CD4-positive, alpha-beta T cell (primary cell): ENCODE data around the gene ST6GAL2. TPM values are rescaled to one million over a fixed set of nuclear protein-coding genes. Genes with fewer than 3 reads are reported as not detected.

Experiments used
- ATAC-seq: fragments of 200-7000 bp; cut with Tn5 transposase; one replicate; pipeline ENCODE4 v1.10.0; 2022; ENCODE audit warnings: mild to moderate bottlenecking; ENCODE audit not compliant: poor library complexity
- CTCF ChIA-PET: fragments of 350-600 bp; sonication (Branson Sonifier 250); formaldehyde crosslinking; loops from one replicate; lab custom pipeline; 2021; ENCODE audit warnings: antibody characterized with exemption, inconsistent platforms; lab: Charles Lee
- POLR2A ChIA-PET: fragments of 350-600 bp; sonication (Branson Sonifier 250); formaldehyde crosslinking; loops from one replicate; lab custom pipeline; 2021; ENCODE audit warnings: antibody characterized with exemption, inconsistent platforms; lab: Charles Lee
- DNase-seq, 14 experiments: peaks; one replicate each; pipeline ENCODE4 v3.0.0-alpha.2; 2013 to 2020; ENCODE audit warnings: mixed read lengths in 2 of 14
- H3K27ac ChIP-seq, 2 donors: one replicate each; pipeline versions ENCODE4 v1.5.1 to v1.7.0; 2013; ENCODE audit warnings: low read length in 2 of 2, low read depth in 1 of 2, mild to moderate bottlenecking in 1 of 2
- H3K27me3 ChIP-seq, 2 experiments: 1 replicate in 1 of 2; 2 replicates in 1 of 2; pipeline versions ENCODE4 v1.6.1 to v1.7.0; 2013; ENCODE audit warnings: low read length in 2 of 2, control low read depth in 1 of 2, mild to moderate bottlenecking in 1 of 2, moderate library complexity in 1 of 2; ENCODE audit not compliant: insufficient read depth in 2 of 2, control insufficient read depth in 1 of 2
- H3K36me3 ChIP-seq: one replicate; pipeline ENCODE4 v1.6.1; 2013; ENCODE audit warnings: low read length, control low read depth; ENCODE audit not compliant: insufficient read depth
- H3K4me1 ChIP-seq: one replicate; pipeline ENCODE4 v1.6.1; 2013; ENCODE audit warnings: low read length, control low read depth; ENCODE audit not compliant: insufficient read depth
- H3K4me3 ChIP-seq: one replicate; pipeline ENCODE4 v1.5.1; 2013; ENCODE audit warnings: mild to moderate bottlenecking, low read length, moderate library complexity
- H3K9me3 ChIP-seq, 2 experiments: 1 replicate in 1 of 2; 2 replicates in 1 of 2; pipeline versions ENCODE4 v1.6.1 to v1.7.0; 2013; ENCODE audit warnings: low read length in 2 of 2, mild to moderate bottlenecking in 2 of 2, control low read depth in 1 of 2, moderate library complexity in 1 of 2; ENCODE audit not compliant: control insufficient read depth in 1 of 2, insufficient read depth in 1 of 2
- H3K27ac Mint-ChIP-seq: one replicate; pipeline ENCODE4 v1.8.0; 2020; ENCODE audit warnings: mixed read lengths
- H3K27me3 Mint-ChIP-seq: one replicate; pipeline ENCODE4 v1.8.0; 2021; ENCODE audit warnings: mixed read lengths
- H3K36me3 Mint-ChIP-seq: one replicate; pipeline ENCODE4 v1.8.0; 2021; ENCODE audit warnings: low read depth, mixed read lengths
- H3K4me1 Mint-ChIP-seq: one replicate; pipeline ENCODE4 v1.8.0; 2021; ENCODE audit warnings: low read depth, mixed read lengths
- H3K4me3 Mint-ChIP-seq: one replicate; pipeline ENCODE4 v1.8.0; 2020; ENCODE audit warnings: mild to moderate bottlenecking, mixed read lengths
- H3K9me3 Mint-ChIP-seq: one replicate; pipeline ENCODE4 v1.8.0; 2020; ENCODE audit warnings: mixed read lengths
- CTCF ChIP-seq: fragments of 200-600 bp; IDR thresholded peaks from one replicate; pipeline ENCODE4 v1.8.0; 2022; ENCODE audit warnings: antibody characterized with exemption, mild to moderate bottlenecking
- intact Hi-C, 2 experiments: fragments of 100-400 bp; cut with DNase I in 1 of 2; cut with micrococcal nuclease in 1 of 2; formaldehyde crosslinking; loops; one replicate each; pipeline versions ENCODE4 v1.15.1 to v1.9.0; 2023 to 2025; cut with DNase I, micrococcal nuclease
- total RNA-seq, 174 experiments: library from RNA in 2 of 174; stranded (reverse) in 2 of 174; gene quantifications; one replicate each; pipeline ENCODE4 v1.2.3 and lab custom pipeline; 2021 to 2026

The ST6GAL2 gene
- total RNA-seq, 2 experiments from 2014 or later, result not detected

DNA sequence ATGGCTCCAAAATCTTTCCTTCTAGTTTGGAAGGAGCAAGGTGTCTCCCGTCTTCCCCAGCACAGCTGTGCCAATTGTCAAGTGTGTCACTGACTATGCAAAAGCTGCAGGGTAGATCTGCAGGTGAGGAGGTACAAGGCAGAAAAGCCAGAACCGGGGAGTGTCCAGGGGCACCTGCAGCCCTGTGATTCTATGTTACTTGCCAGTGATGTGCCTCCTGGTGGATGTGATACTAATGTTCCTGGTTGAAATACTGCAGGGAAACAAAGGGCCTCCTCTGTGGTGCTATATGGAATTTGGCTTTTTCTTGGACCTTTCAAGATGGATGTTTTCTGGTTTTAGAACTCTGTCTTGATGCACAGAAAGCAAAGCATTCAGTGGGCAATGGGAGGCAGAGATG is 80.3 kb downstream of the ST6GAL2 start:
- no peaks in the 10 kb centered on the region for H3K4me1 ChIP-seq
- POLR2A ChIA-PET, result no interaction called here
- Mint-ChIP-seq H3K27me3 (no peaks in the 10 kb centered on the region), H3K4me1 (no peaks in the 10 kb centered on the region), H3K9me3 (no peaks in the 10 kb centered on the region), H3K4me3 (no peak overlapping the region), H3K36me3 (no peaks in the 10 kb centered on the region), H3K27ac (no peak overlapping the region)
- no peak overlapping the region for H3K27ac ChIP-seq
- H3K4me3 ChIP-seq, result no peak overlapping the region
- H3K9me3 ChIP-seq, result no peaks in the 10 kb centered on the region
- no peaks in the 10 kb centered on the region for H3K27me3 ChIP-seq
- H3K36me3 ChIP-seq, result no peaks in the 10 kb centered on the region
- no peak for DNase-seq
- CTCF ChIA-PET, result no interaction called here
- intact Hi-C loops, result no loop called here
- ATAC-seq, result no peak
- no peak for TF ChIP-seq CTCF

GRCh38 chr2:106804161-106804560 is 81.8 kb downstream of the ST6GAL2 start:
- Mint-ChIP-seq H3K9me3 (no peaks in the 10 kb centered on the region), H3K27ac (no peak overlapping the region), H3K36me3 (no peaks in the 10 kb centered on the region), H3K4me1 (no peaks in the 10 kb centered on the region), H3K4me3 (no peak overlapping the region), H3K27me3 (no peaks in the 10 kb centered on the region)
- ChIA-PET POLR2A (no interaction called here), CTCF (no interaction called here)
- DNase-seq, result no peak
- TF ChIP-seq CTCF, result no peak
- Histone ChIP-seq H3K27ac (no peak overlapping the region), H3K27me3 (no peaks in the 10 kb centered on the region), H3K4me1 (no peaks in the 10 kb centered on the region), H3K4me3 (no peak overlapping the region), H3K9me3 (no peaks in the 10 kb centered on the region), H3K36me3 (no peaks in the 10 kb centered on the region)
- ATAC-seq, result no peak
- intact Hi-C loops, result no loop called here

DNA sequence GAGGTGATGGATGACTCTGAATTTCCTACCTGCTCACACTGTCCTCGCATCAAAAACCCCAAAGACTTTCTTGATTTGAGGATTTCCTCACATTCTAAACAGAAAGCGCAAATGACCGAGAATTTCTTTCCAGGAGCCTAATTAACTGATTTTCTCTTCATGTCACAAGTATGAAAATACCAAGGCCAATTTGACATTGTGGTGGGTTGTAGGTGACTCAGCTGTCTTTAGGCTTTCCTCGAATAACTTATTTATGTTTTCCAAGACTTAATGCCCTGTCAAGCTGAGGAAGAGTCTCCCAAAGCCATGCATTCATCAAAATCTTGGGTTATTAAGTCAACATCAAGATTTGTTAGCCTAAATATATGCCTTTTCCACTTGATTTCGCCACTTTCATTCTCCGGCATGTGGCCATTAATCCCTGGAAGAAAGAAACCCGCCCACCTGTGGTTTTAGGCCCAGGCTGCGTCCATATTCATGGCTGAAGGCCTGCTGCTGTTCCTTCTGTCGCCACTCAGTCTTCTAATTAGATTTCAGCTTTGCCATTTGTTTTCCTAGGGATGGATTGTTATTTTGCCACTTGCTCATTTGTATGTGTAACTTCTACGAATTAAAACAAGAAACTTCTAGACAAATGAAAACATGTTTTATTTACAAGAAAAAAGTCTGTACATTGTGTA is 84.9 kb downstream of the ST6GAL2 start:
- DNase-seq (no peak), ATAC-seq (no peak)
- H3K36me3 Mint-ChIP-seq, result no peaks in the 10 kb centered on the region
- ChIA-PET POLR2A (no interaction called here), CTCF (no interaction called here)
- no peaks in the 10 kb centered on the region for H3K36me3 ChIP-seq
- H3K9me3 ChIP-seq, result no peaks in the 10 kb centered on the region
- no peaks in the 10 kb centered on the region for H3K4me1 Mint-ChIP-seq
- H3K4me3 ChIP-seq, result no peak overlapping the region
- H3K27ac ChIP-seq, result no peak overlapping the region
- no peaks in the 10 kb centered on the region for H3K27me3 ChIP-seq
- no peak overlapping the region for H3K4me3 Mint-ChIP-seq
- intact Hi-C loops, result no loop called here
- H3K27me3 Mint-ChIP-seq, result no peaks in the 10 kb centered on the region
- no peaks in the 10 kb centered on the region for H3K9me3 Mint-ChIP-seq
- no peaks in the 10 kb centered on the region for H3K4me1 ChIP-seq
- TF ChIP-seq CTCF, result no peak
- no peak overlapping the region for H3K27ac Mint-ChIP-seq
